ENCODE results near the gene ERICH6.
"Not testable (repeated sequence)": the region's sequence is repeated elsewhere in the genome, so short reads cannot be mapped to it uniquely, and the experiment has no call there.

ERICH6 gene

GRCh38 chr3:150631515-150632221 lies 72.1 kb downstream of the ERICH6 start:
- no peaks in the 10 kb centered on the region for H3K9me3 ChIP-seq (ENCODE audit: control insufficient read depth, low read length)

GRCh38 chr3:150627557-150627956 lies 76.2 kb downstream of the ERICH6 start:
- Histone ChIP-seq H3K9me3 (ENCODE audit: control insufficient read depth, low read length) (no peaks in the 10 kb centered on the region), H3K4me3 (ENCODE audit: low read depth, low read length) (no peak overlapping the region), H3K27ac (no peak overlapping the region), H3K79me2 (no peaks in the 10 kb centered on the region), H3K4me1 (no peaks in the 10 kb centered on the region), H3K9ac (no peak overlapping the region), H2AFZ (no peak overlapping the region), H3K27me3 (ENCODE audit: control insufficient read depth, insufficient read depth, low read length) (no peaks in the 10 kb centered on the region), H3K36me3 (ENCODE audit: control insufficient read depth, insufficient read depth, low read length) (no peaks in the 10 kb centered on the region), H3K4me2 (ENCODE audit: low read length) (no peak overlapping the region)
- TF ChIP-seq CTCF (IDR thresholded peaks at IDR 0.05), result no peak

More at GRCh38 chr3:150631515-150632221, 72.1 kb downstream of the ERICH6 start:
- H3K27me3 ChIP-seq (ENCODE audit: control insufficient read depth, insufficient read depth, low read length), result no peaks in the 10 kb centered on the region
- H3K36me3 ChIP-seq (ENCODE audit: control insufficient read depth, insufficient read depth, low read length), result no peaks in the 10 kb centered on the region
- TF ChIP-seq CTCF (IDR thresholded peaks at IDR 0.05), result no peak
- no peak overlapping the region for H2AFZ ChIP-seq
- no peak overlapping the region for H3K27ac ChIP-seq
- no peaks in the 10 kb centered on the region for H3K4me1 ChIP-seq
- H3K4me2 ChIP-seq (ENCODE audit: low read length), result no peak overlapping the region
- H3K4me3 ChIP-seq (ENCODE audit: low read depth, low read length), result no peak overlapping the region
- no peaks in the 10 kb centered on the region for H3K79me2 ChIP-seq
- no peak overlapping the region for H3K9ac ChIP-seq

- Histone ChIP-seq H3K27ac (no peak overlapping the region), H3K79me2 (no peaks in the 10 kb centered on the region), H3K36me3 (ENCODE audit: control insufficient read depth, insufficient read depth, low read length) (no peaks in the 10 kb centered on the region), H3K4me2 (ENCODE audit: low read length) (no peak overlapping the region), H3K9me3 (ENCODE audit: control insufficient read depth, low read length) (no peaks in the 10 kb centered on the region), H3K9ac (no peak overlapping the region), H3K27me3 (ENCODE audit: control insufficient read depth, insufficient read depth, low read length) (no peaks in the 10 kb centered on the region), H3K4me3 (ENCODE audit: low read depth, low read length) (no peak overlapping the region), H2AFZ (no peak overlapping the region), H3K4me1 (no peaks in the 10 kb centered on the region)
- TF ChIP-seq CTCF (IDR thresholded peaks at IDR 0.05), result no peak
These were observed 77.4 kb downstream of the ERICH6 start for GRCh38 chr3:150626148-150626930.

- no peak overlapping the region for H2AFZ ChIP-seq
- no peak overlapping the region for H3K9ac ChIP-seq
- no peak for TF ChIP-seq CTCF (IDR thresholded peaks at IDR 0.05)
- H3K27me3 ChIP-seq (ENCODE audit: control insufficient read depth, insufficient read depth, low read length), result no peaks in the 10 kb centered on the region
- H3K4me3 ChIP-seq (ENCODE audit: low read depth, low read length), result no peak overlapping the region
- no peaks in the 10 kb centered on the region for H3K9me3 ChIP-seq (ENCODE audit: control insufficient read depth, low read length)
- peaks cover 11% of the 10 kb centered on the region for H3K79me2 ChIP-seq
- H3K27ac ChIP-seq, result no peak overlapping the region
- no peaks in the 10 kb centered on the region for H3K36me3 ChIP-seq (ENCODE audit: control insufficient read depth, insufficient read depth, low read length)
- no peak overlapping the region for H3K4me2 ChIP-seq (ENCODE audit: low read length)
- H3K4me1 ChIP-seq, result no peaks in the 10 kb centered on the region
These were observed 79.8 kb downstream of the ERICH6 start for GRCh38 chr3:150623945-150624344.

- H3K9ac ChIP-seq; H3K27me3 ChIP-seq (ENCODE audit: control insufficient read depth, insufficient read depth, low read length); H3K4me3 ChIP-seq (ENCODE audit: low read depth, low read length); H3K27ac ChIP-seq; H3K9me3 ChIP-seq (ENCODE audit: control insufficient read depth, low read length); H3K36me3 ChIP-seq (ENCODE audit: control insufficient read depth, insufficient read depth, low read length); H3K4me2 ChIP-seq (ENCODE audit: low read length); H3K4me1 ChIP-seq; H2AFZ ChIP-seq: not testable (repeated sequence)
- H3K79me2 ChIP-seq, result peaks cover 20% of the 10 kb centered on the region
These were observed 80.8 kb downstream of the ERICH6 start for GRCh38 chr3:150622955-150623354.
